Spleen (tissue), 11 donors: Measurements from ENCODE around the gene ATP7B. TPM values are rescaled to one million over a fixed set of nuclear protein-coding genes. Genes with fewer than 3 reads are reported as not detected.

Experiments used
- DNase-seq: peaks from one replicate; pipeline ENCODE4 v3.0.0-alpha.2; 2020
- H3K27ac ChIP-seq, 8 donors: fragments of 200-600 bp; sonication (generic) in 7 of 8; 1 replicate in 4 of 8; 2 replicates in 4 of 8; pipeline versions ENCODE4 v1.5.0 to v1.8.0; 2016 to 2021; ENCODE audit warnings: inconsistent platforms in 4 of 8, mild to moderate bottlenecking in 4 of 8, moderate library complexity in 1 of 8
- H3K27me3 ChIP-seq, 7 donors: fragments of 200-600 bp; sonication (generic) in 6 of 7; replicated peaks in 1 of 7; 1 replicate in 4 of 7; 2 replicates in 3 of 7; pipeline versions ENCODE4 v1.5.0 to v1.8.0; 2016 to 2021; ENCODE audit warnings: inconsistent platforms in 3 of 7, mild to moderate bottlenecking in 1 of 7
- H3K36me3 ChIP-seq, 6 donors: fragments of 200-600 bp; sonication (generic) in 5 of 6; 1 replicate in 4 of 6; 2 replicates in 2 of 6; pipeline versions ENCODE4 v1.5.0 to v1.8.0; 2016 to 2021; ENCODE audit warnings: inconsistent platforms in 2 of 6
- H3K4me1 ChIP-seq, 6 donors: fragments of 200-600 bp; sonication (generic) in 5 of 6; 1 replicate in 3 of 6; 2 replicates in 3 of 6; pipeline versions ENCODE4 v1.5.0 to v1.8.0; 2016 to 2021; ENCODE audit warnings: inconsistent platforms in 3 of 6
- H3K4me3 ChIP-seq, 8 donors: fragments of 200-600 bp; sonication (generic) in 7 of 8; 1 replicate in 4 of 8; 2 replicates in 4 of 8; pipeline versions ENCODE4 v1.5.0 to v1.8.0; 2016 to 2021; ENCODE audit warnings: inconsistent platforms in 4 of 8, mild to moderate bottlenecking in 4 of 8, moderate library complexity in 2 of 8
- H3K9me3 ChIP-seq, 8 donors: fragments of 200-600 bp; sonication (generic) in 7 of 8; 1 replicate in 4 of 8; 2 replicates in 4 of 8; pipeline versions ENCODE4 v1.5.0 to v1.8.0; 2016 to 2021; ENCODE audit warnings: inconsistent platforms in 4 of 8
- POLR2A ChIP-seq, 3 donors: fragments of 450-650 bp; IDR thresholded peaks; one replicate each; pipeline ENCODE4 v1.5.1; 2017; ENCODE audit warnings: antibody characterized with exemption in 3 of 3, mild to moderate bottlenecking in 1 of 3
- POLR2AphosphoS5 ChIP-seq, 3 donors: sonication (generic); formaldehyde crosslinking; IDR thresholded peaks; one replicate each; pipeline ENCODE4 v1.5.1; 2017; ENCODE audit warnings: antibody characterized with exemption in 3 of 3
- WGBS, 5 donors: extraction: QIAGEN DNeasy Blood & Tissue Kit in 3 of 5; methylation state at CpG; one replicate each; pipeline versions ENCODE4 v1.1.5 to v1.1.7; 2013 to 2018; 5-methylcytosine and 5-hydroxymethylcytosine counted together
- intact Hi-C: fragments of 100-400 bp; cut with DNase I; formaldehyde crosslinking; loops from one replicate; pipeline ENCODE4 v1.15.0; 2023; ENCODE audit warnings: low total_unique reads
- polyA plus RNA-seq, 3 donors: library from polyadenylated mRNA; stranded (reverse); fragments of 200-250 nt; gene quantifications; one replicate each; pipeline ENCODE4 v1.2.1, GENCODE V29; 2013
- total RNA-seq, 7 donors: library from RNA; depleted of rRNA in 3 of 7; stranded (reverse); fragments of >200 nt in 3 of 7; fragmentation: NEBNext Ultra II Directional in 4 of 7; extraction: Animal tissue kit (Norgen Biotek cat#: 25700) in 4 of 7; gene quantifications; one replicate each; pipeline versions ENCODE4 v1.1.0 to v1.2.1, GENCODE V29; 2016 to 2021
- TF ChIP-seq, protein P1 (sequence below), 11 experiments: fragments of 200-600 bp in 7 of 11; fragments of 450-650 bp in 4 of 11; sonication (generic) in 4 of 11; IDR thresholded peaks in 8 of 11; conservative IDR thresholded peaks in 3 of 11; 1 replicate in 7 of 11; 2 replicates in 4 of 11; pipeline versions ENCODE4 v1.4.0 to v1.8.0; 2016 to 2021; ENCODE audit warnings: antibody characterized with exemption in 11 of 11, inconsistent platforms in 4 of 11, mild to moderate bottlenecking in 1 of 11
- donor health status: healthy with polysubstance abuse.
- donor health status: DM: no; HTN: no; CAD: no; lungs with moderate emphysema.
- donor health status: DM: no; HTN: no; CAD: no.
- donor health status: Bipolar disorder and iron deficiency.
- donor health status: healthy.
- donor health status: DM: no; HTN: no; CAD: no.
- donor health status: DM: yes; HTN: yes; CAD: no.

Gene ATP7B
- total and polyA plus RNA-seq, 10 donors, result 0.17 to 3.7 (median 2.4) TPM

DNA sequence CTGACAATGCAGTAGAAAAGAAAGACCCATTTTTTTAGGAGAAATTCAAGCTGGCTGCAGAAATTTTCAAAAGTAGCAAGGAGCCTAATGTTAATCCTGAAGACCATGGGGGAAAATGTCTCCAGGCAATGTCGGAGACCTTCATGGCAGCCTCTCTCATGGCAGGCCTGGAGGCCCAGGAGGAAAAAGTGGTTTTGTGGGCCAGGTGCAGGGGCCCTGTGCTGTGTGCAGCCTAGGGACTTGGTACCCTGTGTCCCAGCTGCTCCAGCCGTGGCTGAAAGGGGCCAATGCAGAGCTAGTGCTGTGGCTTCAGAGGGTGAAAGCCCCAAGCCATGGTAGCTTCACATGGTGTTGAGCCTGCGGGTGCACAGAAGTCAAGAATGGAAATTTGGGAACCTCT, 5.0 kb upstream of the ATP7B start:
- no peak for TF ChIP-seq POLR2AphosphoS5 (IDR thresholded peaks at IDR 0.05)
- no peak overlapping the region for H3K4me3 ChIP-seq
- WGBS, 5 donors, result 87 to 99% (median 93%) methylated on average over 2 to 3 of the region's 3 CpGs
- H3K27ac ChIP-seq, result no peak overlapping the region
- peaks cover 0 to 6% (median 0%) of the 10 kb centered on the region in 7 donors for H3K27me3 ChIP-seq
- no peaks in the 10 kb centered on the region for H3K9me3 ChIP-seq
- H3K4me1 ChIP-seq, result peaks cover 14 to 37% (median 27%) of the 10 kb centered on the region in 6 donors
- no peak for DNase-seq
- peaks cover 0 to 58% (median 21%) of the 10 kb centered on the region in 6 donors for H3K36me3 ChIP-seq
- intact Hi-C loops, result loop anchor here (10.0 kb wide), 2 partner anchors 179 to 439 kb away; partner anchors contain the start of genes CKAP2 and VPS36

- DNase-seq, result no peak
- intact Hi-C loops, result loop anchor here (10.0 kb wide), 2 partner anchors 182 to 442 kb away; partner anchors contain the start of genes CKAP2 and VPS36
- Histone ChIP-seq H3K4me1 (peaks cover 17 to 49% (median 34%) of the 10 kb centered on the region in 6 donors), H3K27me3 (peaks cover 0 to 33% (median 8%) of the 10 kb centered on the region in 7 donors), H3K27ac (peak overlapping the region in 6 of 8 donors; percentile 65 to 83 (median 76)), H3K4me3 (peak overlapping the region; percentile 82 to 100 (median 98)), H3K36me3 (peaks cover 0 to 25% (median 6%) of the 10 kb centered on the region in 6 donors), H3K9me3 (no peaks in the 10 kb centered on the region)
- 0 to 1% (median 0%) methylated on average over 8 of the region's 8 CpGs for WGBS, 5 donors
- TF ChIP-seq POLR2A (IDR thresholded peaks at IDR 0.05), result no peak
- no peak for TF ChIP-seq POLR2AphosphoS5 (IDR thresholded peaks at IDR 0.05)
- TF ChIP-seq, protein P1, sequence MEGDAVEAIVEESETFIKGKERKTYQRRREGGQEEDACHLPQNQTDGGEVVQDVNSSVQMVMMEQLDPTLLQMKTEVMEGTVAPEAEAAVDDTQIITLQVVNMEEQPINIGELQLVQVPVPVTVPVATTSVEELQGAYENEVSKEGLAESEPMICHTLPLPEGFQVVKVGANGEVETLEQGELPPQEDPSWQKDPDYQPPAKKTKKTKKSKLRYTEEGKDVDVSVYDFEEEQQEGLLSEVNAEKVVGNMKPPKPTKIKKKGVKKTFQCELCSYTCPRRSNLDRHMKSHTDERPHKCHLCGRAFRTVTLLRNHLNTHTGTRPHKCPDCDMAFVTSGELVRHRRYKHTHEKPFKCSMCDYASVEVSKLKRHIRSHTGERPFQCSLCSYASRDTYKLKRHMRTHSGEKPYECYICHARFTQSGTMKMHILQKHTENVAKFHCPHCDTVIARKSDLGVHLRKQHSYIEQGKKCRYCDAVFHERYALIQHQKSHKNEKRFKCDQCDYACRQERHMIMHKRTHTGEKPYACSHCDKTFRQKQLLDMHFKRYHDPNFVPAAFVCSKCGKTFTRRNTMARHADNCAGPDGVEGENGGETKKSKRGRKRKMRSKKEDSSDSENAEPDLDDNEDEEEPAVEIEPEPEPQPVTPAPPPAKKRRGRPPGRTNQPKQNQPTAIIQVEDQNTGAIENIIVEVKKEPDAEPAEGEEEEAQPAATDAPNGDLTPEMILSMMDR (IDR thresholded peaks at IDR 0.05 in 8 of 11, conservative IDR thresholded peaks at IDR 0.05 in 3 of 11), result no peak
Measured at GRCh38 chr13:52012512-52012836, 1.2 kb upstream of the ATP7B start.

DNA sequence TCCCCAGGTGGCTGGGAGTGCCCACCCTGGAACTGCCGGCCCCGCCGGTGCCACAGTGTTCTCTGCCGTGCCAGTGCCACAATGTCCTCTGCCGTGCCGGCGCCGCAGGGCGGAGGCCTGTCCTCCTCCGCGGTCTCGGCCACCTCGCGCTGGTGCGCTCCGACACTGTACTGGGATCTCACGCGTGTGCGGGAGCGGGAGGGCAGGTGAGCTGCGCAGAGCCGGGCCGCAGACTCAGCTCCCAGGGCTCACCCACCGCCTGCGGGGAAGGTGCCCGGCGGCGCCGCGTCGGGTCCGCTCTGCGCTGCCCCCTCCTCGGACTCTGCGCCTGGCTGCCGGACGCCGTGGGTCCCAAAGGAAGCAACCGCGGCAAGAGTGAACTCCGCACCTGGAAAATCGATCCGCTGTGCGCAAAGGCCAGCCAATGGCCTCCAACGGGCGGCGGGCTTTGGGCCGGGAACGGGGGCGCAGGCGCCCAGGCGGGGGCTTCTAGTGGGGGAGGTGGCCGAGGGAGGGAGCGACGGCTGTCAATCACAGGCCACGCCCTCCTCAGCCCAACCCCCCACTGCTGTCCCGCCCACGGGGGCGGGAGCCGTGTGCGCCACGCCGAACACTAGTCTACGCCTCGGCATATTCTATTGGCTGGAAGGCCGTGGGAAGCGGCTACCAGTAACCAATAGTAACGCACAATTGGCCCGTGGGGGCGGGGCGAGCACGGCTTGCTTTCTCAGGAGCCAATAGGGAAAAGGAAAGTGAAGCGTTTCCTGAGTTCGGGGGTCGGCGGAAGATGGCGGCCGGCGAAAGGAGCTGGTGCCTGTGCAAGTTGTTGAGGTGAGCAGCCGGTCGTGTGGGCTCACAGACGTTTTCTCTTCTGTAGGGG, 622 bp upstream of the ATP7B start, which contains the start of gene ALG11:
Gene ALG11 (plus strand): TSS at position 767 of the 880 bp plus-strand sequence. CDS start 21 bp downstream, at position 788.
- H3K4me1 ChIP-seq, result peaks cover 17 to 49% (median 34%) of the 10 kb centered on the region in 6 donors
- H3K4me3 ChIP-seq, result peak within 1 kb of the TSS; percentile 82 to 100 (median 98)
- H3K36me3 ChIP-seq, result peaks cover 0 to 19% (median 5%) of the 10 kb centered on the region in 6 donors
- peaks cover 0 to 33% (median 8%) of the 10 kb centered on the region in 7 donors for H3K27me3 ChIP-seq
- peak; percentile 98 for DNase-seq
- H3K27ac ChIP-seq, result peak within 1 kb of the TSS; percentile 13 to 83 (median 70)
- intact Hi-C loops, result loop anchor here (10.0 kb wide), 2 partner anchors 183 to 443 kb away; partner anchors contain the start of genes CKAP2 and VPS36
- WGBS, 5 donors, result 0 to 2% (median 1%) methylated on average over 26 to 82 of the region's 82 CpGs
- TF ChIP-seq POLR2A (IDR thresholded peaks at IDR 0.05) (peak in 1 of 3 donors; percentile 34), POLR2AphosphoS5 (IDR thresholded peaks at IDR 0.05) (peak; percentile 83 to 94 (median 87))
- TF ChIP-seq, protein P1 (IDR thresholded peaks at IDR 0.05 in 8 of 11, conservative IDR thresholded peaks at IDR 0.05 in 3 of 11), result peak in 3 of 11 experiments; percentile 10 to 51 (median 26)
- no peaks in the 10 kb centered on the region for H3K9me3 ChIP-seq

- WGBS, 5 donors, result 65 to 74% (median 72%) methylated on average over 6 of the region's 6 CpGs
- Histone ChIP-seq H3K4me1 (peaks cover 17 to 41% (median 33%) of the 10 kb centered on the region in 6 donors), H3K36me3 (no peaks in the 10 kb centered on the region), H3K4me3 (no peak overlapping the region), H3K9me3 (no peaks in the 10 kb centered on the region), H3K27ac (no peak overlapping the region), H3K27me3 (peaks cover 0 to 33% (median 8%) of the 10 kb centered on the region in 7 donors)
- no peak for DNase-seq
- TF ChIP-seq POLR2A (IDR thresholded peaks at IDR 0.05), result no peak
- TF ChIP-seq POLR2AphosphoS5 (IDR thresholded peaks at IDR 0.05), result no peak
- TF ChIP-seq, protein P1 (IDR thresholded peaks at IDR 0.05 in 8 of 11, conservative IDR thresholded peaks at IDR 0.05 in 3 of 11), result no peak
- intact Hi-C loops, result loop anchor here (10.0 kb wide), 3 partner anchors 115 to 445 kb away; partner anchors contain the start of genes CKAP2, NEK5 and VPS36
Measured at GRCh38 chr13:52009946-52010345, 1.3 kb downstream of the ATP7B start.
